Stimulated activated CD4-positive, alpha-beta T cell treated with anti-CD3 and anti-CD28 coated beads, Interleukin-15, amount 100 ng/mL, for 48 hours (primary cell): ENCODE data around the gene ARHGEF2.

Experiments
- DNase-seq, 2 donors: peaks; one replicate each; pipeline ENCODE4 v3.0.0-alpha.2; 2020; ENCODE audit warnings: low read depth in 2 of 2

Gene ARHGEF2

DNA sequence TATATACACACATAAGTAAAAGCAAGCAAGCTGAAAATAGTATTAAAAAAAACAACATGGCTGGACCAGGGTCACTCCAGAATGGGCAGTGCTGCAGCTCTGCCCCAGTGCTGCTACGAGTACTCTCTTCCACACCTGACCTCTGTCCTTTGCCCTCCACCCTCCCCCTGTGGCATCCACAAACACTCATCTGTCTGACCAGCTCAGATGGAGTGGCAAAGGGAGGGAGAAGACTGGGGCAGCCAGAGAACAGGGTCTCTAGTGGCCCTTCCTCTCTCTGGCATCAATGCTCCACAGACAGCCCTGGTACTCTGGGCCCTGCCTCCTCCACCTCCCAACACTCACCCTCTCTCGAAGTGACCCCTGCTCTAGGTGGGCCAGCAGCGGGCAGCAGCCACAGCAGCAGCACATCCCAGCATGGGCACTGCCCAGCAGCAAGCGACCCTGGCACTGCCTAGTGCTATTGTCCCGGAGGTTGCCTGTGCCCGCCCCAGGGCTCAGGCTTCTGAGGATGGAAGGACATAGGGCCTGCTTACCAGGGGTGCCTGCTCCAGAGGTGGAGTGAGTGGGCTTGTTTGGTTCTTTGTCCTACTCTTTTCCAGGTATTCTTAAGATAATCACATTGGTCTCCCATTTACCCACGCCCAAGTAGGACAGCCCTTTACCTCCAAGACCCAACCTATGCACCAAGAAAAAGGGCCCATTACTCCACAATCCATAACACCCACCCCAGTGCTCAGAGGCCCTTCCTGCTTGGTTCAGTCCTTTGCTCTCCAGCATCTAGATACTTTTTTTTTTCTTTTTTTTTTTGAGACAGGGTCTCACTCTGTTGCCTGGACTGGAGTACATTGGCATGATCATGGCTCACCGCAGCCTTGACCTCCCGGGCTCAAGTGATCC lies 6.2 kb downstream of the ARHGEF2 start:
- no peak for DNase-seq

DNA sequence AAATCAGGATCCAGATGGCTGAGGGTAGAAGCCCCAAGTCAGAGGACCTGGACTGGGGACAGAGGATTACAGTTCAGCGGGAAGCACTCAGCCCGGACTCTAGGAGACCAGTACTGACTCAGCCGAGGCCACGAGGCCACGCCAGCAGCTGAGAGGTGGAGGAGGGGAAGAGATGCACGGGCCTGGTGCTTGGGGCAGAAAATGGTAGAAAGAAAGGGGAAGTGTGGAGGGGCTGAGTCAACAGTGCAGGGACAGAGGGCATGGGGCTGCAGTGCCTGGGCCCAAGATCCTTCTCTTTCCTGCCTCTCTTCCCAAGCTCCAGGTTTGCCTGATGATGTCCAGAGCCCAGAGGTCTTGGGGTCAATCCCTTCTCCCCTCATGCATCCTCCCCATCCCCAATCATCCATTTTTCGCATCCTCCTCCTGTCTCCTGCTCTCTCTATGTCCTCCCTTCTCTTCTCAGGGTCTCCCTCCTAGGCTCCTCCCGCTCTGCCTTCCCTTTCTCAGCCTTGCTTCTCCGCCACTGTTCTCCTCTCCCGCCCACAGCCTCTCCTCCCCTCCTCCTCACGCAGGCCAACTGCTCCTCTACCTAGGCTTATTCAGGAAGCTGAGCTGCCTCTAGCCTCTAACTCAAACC lies 7.7 kb downstream of the ARHGEF2 start:
- no peak for DNase-seq

- no peak for DNase-seq
Observed at GRCh38 chr1:155969377-155969791, 9.0 kb downstream of the ARHGEF2 start.

- no peak for DNase-seq
Observed at GRCh38 chr1:155968670-155969069, 9.7 kb downstream of the ARHGEF2 start.

DNA sequence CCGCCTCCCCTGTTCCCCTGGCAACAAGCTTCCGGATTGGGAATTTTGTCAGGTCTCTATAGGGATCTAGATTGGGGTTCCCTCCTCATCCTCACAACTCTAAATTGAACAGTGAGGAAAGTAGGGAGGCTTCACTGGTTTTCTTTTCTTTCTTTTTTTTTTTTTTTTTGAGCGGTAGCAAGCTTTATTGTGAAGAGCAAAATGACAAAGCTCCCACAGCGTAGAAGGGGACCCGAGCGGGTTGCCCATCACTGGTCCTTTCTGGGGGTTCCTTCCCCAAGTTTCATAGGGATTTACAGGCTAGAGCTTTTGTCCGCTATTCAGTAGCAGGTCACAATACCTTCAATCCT lies 10.3 kb downstream of the ARHGEF2 start:
- DNase-seq = no peak

DNA sequence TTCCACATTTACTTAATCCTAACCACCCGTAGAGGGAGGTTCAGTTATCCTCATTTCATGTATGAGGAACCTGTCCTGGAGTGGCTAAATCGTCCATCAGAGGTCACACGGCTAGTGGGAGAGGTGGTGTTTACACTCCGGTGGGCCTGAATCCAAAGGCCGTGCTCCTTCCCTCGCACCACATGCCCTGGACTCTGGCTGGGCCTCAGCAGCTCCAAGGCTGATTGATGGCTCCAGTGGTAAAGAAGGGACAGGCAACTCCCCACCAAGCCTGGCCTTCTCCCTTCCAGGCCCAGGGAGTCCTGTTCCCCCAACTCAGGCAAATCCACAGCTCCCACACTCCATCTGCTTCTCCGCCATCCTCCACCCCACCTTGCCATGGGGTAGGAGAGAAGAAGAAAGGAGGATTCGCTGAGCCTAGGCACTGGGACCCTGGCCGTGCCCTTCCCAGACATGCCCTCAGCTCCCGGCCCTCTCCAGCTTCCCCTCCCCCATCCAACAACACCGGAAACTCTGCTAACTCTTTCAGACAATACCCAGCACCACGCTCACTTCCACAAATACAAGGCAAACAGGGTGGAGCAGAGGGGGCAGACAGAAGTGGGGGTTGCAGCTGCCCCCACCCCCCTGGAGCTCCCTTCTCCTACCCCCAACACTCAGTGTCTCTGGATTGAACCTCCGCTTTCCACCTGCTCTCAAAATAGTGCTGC lies 10.9 kb downstream of the ARHGEF2 start:
- DNase-seq = no peak

GRCh38 chr1:155966750-155967149 lies 11.6 kb downstream of the ARHGEF2 start:
- no peak for DNase-seq

- DNase-seq = no peak
Observed at GRCh38 chr1:155966135-155966534, 12.2 kb downstream of the ARHGEF2 start.

DNA sequence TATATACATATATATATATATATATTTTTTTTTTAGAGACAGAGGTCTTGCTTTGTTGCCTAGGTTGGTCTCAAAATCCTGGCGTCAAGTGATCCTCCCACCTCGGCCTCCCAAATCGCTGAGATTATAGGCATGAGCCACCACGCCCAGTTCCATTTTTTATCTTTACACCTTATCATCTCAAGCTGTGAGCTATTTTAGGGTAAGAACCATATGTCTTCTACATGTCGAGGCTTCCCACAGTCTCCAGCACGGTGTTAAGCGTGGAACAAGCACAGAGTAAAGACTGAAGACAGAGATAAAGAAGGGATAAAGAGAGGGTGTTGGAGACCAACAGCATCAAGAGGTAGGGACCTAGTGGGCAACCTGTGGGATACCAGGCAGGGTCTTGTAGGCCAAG lies 14.2 kb downstream of the ARHGEF2 start:
- no peak for DNase-seq

- DNase-seq = no peak
Observed at GRCh38 chr1:155962599-155963211, 15.6 kb downstream of the ARHGEF2 start.

DNA sequence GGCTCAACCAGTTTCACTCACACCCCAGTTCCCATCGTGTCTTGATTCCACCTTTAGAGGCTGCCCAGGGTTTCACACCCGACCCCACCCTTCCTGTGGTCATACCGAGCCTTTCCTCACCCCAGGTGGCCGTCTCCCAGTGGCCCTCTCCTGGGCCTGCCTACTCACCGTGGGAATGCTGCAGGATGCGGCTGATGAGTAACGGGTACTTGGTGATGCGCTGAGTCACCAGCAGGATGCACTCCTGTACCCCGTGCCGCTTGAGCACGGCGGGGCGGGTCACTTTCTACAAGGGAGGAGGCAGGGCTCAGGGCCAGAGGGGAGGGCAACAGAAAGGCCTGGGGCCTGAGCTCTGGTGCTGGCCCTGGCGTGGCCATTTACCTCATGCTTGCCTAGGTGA lies 16.4 kb downstream of the ARHGEF2 start:
- DNase-seq = no peak

GRCh38 chr1:155960081-155960745 lies 18.1 kb downstream of the ARHGEF2 start:
- DNase-seq = no peak

- no peak for DNase-seq
Observed at GRCh38 chr1:155957411-155957915, 20.9 kb downstream of the ARHGEF2 start.

DNA sequence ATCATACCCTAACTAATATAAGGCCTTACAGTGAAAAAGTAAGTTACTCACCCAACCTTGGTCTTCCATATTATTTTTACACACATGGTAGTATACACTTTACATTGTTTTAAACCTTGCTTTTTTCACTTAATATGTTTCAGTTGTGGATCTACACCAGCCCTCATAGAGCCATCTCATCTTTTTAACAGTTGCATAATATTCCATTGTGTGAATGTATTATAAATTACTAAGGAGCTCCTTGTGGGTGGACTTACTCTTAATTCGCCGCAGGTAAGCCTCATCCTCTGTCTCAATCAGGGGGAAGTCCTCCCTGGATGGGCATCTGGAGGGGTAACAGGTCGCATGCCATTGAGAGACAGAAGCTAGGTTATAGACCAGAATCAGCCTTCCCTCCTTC lies 23.7 kb downstream of the ARHGEF2 start:
- no peak for DNase-seq

- no peak for DNase-seq
Observed at GRCh38 chr1:155952505-155952890, 25.8 kb downstream of the ARHGEF2 start.

DNA sequence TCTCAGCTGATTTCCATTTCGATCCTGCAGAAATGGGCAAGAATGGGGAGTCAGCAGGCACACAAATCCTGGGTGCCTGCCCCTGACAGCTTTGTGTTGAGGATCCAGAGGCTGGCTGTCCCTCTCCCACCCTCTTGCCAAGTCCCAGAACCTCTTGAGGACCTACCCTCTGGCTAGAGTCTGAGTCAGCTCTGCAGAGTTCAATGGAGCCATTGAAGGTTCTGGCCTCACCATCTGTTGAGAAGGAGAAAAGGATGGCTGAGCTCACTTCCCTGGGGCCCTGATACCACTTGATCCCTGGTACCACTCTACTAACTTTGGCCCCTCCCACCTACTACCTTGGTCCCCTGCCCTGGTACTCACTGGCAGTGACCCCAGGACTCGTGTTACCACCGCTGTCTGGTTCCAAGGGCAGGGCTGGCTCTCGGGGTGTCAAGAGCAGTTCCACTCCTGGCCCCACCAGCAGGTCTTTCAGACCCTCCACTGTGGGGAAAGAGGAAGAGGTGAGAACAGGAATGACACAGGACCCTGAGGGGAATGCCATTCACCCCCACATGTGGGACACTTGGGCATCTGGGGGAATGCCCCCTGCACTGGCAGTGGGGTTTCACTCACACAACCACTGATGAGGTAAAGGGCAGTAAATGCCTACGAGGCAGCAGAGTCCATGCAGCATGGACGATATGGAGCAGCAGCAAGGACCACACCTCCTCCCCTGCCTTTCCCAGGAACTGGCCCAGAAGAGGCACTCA lies 26.4 kb downstream of the ARHGEF2 start:
- DNase-seq = no peak

GRCh38 chr1:155950829-155951228 lies 27.5 kb downstream of the ARHGEF2 start:
- no peak for DNase-seq

DNA sequence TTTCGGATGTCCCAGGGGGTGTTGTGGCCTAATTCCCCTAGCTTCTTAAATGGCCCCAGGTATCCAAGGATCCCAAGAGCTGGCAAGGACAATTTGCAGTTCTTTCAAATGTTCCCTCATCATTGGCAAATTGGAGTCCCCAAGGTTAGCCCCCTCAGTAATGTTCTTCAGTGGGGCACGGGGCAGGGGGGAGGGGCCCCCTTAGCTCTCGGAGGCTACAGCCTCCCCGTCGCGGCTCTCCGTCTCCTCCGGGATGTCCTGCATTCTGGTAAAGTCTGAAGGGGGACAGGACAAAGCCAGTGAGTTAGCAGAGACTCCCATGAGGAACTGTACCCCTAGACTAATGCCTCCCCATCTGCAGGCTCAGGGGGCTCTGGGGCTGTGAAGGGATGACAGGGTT lies 30.6 kb downstream of the ARHGEF2 start:
- no peak for DNase-seq

- no peak for DNase-seq
Observed at GRCh38 chr1:155947292-155947691, 31.1 kb downstream of the ARHGEF2 start.

GRCh38 chr1:155946633-155947219 lies 31.6 kb downstream of the ARHGEF2 start:
- no peak for DNase-seq

- DNase-seq = no peak
Observed at GRCh38 chr1:155944444-155944799, 33.9 kb downstream of the ARHGEF2 start.
